Measurements from ENCODE around the gene LAMA3. TPM values are rescaled to one million over a fixed set of nuclear protein-coding genes. Genes with fewer than 3 reads are reported as not detected.

The LAMA3 gene
- total RNA-seq, 1 donor from 2014 or later = 8.4 TPM

- no peaks in the 10 kb centered on the region for H3K9me3 ChIP-seq (ENCODE audit: control insufficient read depth in 3 of 3, low read length in 3 of 3)
- H3K36me3 ChIP-seq (ENCODE audit: control insufficient read depth in 3 of 3, insufficient read depth in 3 of 3, low read length in 3 of 3) = no peaks in the 10 kb centered on the region
- H3K4me1 ChIP-seq (ENCODE audit: control insufficient read depth in 3 of 3, insufficient read depth in 3 of 3, low read length in 3 of 3) = peaks cover 6 to 12% (median 6%) of the 10 kb centered on the region in 3 donors
- no peaks in the 10 kb centered on the region for H3K27me3 ChIP-seq (ENCODE audit: control insufficient read depth in 3 of 3, insufficient read depth in 3 of 3, low read length in 3 of 3)
- H3K4me3 ChIP-seq (ENCODE audit: low read length in 3 of 3) = no peak overlapping the region
- H3K27ac ChIP-seq (ENCODE audit: low read depth, low read length) = no peak overlapping the region
- no peak overlapping the region for H3K9ac ChIP-seq (ENCODE audit: low read depth in 1 of 3, low read length in 3 of 3)
These were observed 288.6 kb downstream of the LAMA3 start for GRCh38 chr18:23977719-23978483.

GRCh38 chr18:23981369-23981980, 292.2 kb downstream of the LAMA3 start:
- Histone ChIP-seq H3K9me3 (ENCODE audit: control insufficient read depth in 3 of 3, low read length in 3 of 3) (no peaks in the 10 kb centered on the region), H3K36me3 (ENCODE audit: control insufficient read depth in 3 of 3, insufficient read depth in 3 of 3, low read length in 3 of 3) (no peaks in the 10 kb centered on the region), H3K9ac (ENCODE audit: low read depth in 1 of 3, low read length in 3 of 3) (no peak overlapping the region), H3K4me3 (ENCODE audit: low read length in 3 of 3) (no peak overlapping the region), H3K27me3 (ENCODE audit: control insufficient read depth in 3 of 3, insufficient read depth in 3 of 3, low read length in 3 of 3) (no peaks in the 10 kb centered on the region), H3K27ac (ENCODE audit: low read depth, low read length) (no peak overlapping the region), H3K4me1 (ENCODE audit: control insufficient read depth in 3 of 3, insufficient read depth in 3 of 3, low read length in 3 of 3) (peaks cover 6 to 12% (median 6%) of the 10 kb centered on the region in 3 donors)

GRCh38 chr18:23982155-23983079, 293.2 kb downstream of the LAMA3 start:
- Histone ChIP-seq H3K9me3 (ENCODE audit: control insufficient read depth in 3 of 3, low read length in 3 of 3) (no peaks in the 10 kb centered on the region), H3K4me3 (ENCODE audit: low read length in 3 of 3) (peak overlapping the region in 2 of 3 donors; percentile 7 to 37), H3K36me3 (ENCODE audit: control insufficient read depth in 3 of 3, insufficient read depth in 3 of 3, low read length in 3 of 3) (no peaks in the 10 kb centered on the region), H3K9ac (ENCODE audit: low read depth in 1 of 3, low read length in 3 of 3) (no peak overlapping the region), H3K27me3 (ENCODE audit: control insufficient read depth in 3 of 3, insufficient read depth in 3 of 3, low read length in 3 of 3) (no peaks in the 10 kb centered on the region), H3K4me1 (ENCODE audit: control insufficient read depth in 3 of 3, insufficient read depth in 3 of 3, low read length in 3 of 3) (peaks cover 6 to 12% (median 6%) of the 10 kb centered on the region in 3 donors), H3K27ac (ENCODE audit: low read depth, low read length) (no peak overlapping the region)

GRCh38 chr18:23983112-23983511, 293.9 kb downstream of the LAMA3 start:
- H3K9me3 ChIP-seq (ENCODE audit: control insufficient read depth in 3 of 3, low read length in 3 of 3) = no peaks in the 10 kb centered on the region
- no peak overlapping the region for H3K9ac ChIP-seq (ENCODE audit: low read depth in 1 of 3, low read length in 3 of 3)
- no peak overlapping the region for H3K4me3 ChIP-seq (ENCODE audit: low read length in 3 of 3)
- no peaks in the 10 kb centered on the region for H3K36me3 ChIP-seq (ENCODE audit: control insufficient read depth in 3 of 3, insufficient read depth in 3 of 3, low read length in 3 of 3)
- no peaks in the 10 kb centered on the region for H3K27me3 ChIP-seq (ENCODE audit: control insufficient read depth in 3 of 3, insufficient read depth in 3 of 3, low read length in 3 of 3)
- no peak overlapping the region for H3K27ac ChIP-seq (ENCODE audit: low read depth, low read length)
- H3K4me1 ChIP-seq (ENCODE audit: control insufficient read depth in 3 of 3, insufficient read depth in 3 of 3, low read length in 3 of 3) = peaks cover 6 to 12% (median 6%) of the 10 kb centered on the region in 3 donors

- no peak overlapping the region for H3K9ac ChIP-seq (ENCODE audit: low read depth in 1 of 3, low read length in 3 of 3)
- H3K27ac ChIP-seq (ENCODE audit: low read depth, low read length) = no peak overlapping the region
- no peaks in the 10 kb centered on the region for H3K9me3 ChIP-seq (ENCODE audit: control insufficient read depth in 3 of 3, low read length in 3 of 3)
- no peaks in the 10 kb centered on the region for H3K27me3 ChIP-seq (ENCODE audit: control insufficient read depth in 3 of 3, insufficient read depth in 3 of 3, low read length in 3 of 3)
- peaks cover 4 to 7% (median 6%) of the 10 kb centered on the region in 3 donors for H3K4me1 ChIP-seq (ENCODE audit: control insufficient read depth in 3 of 3, insufficient read depth in 3 of 3, low read length in 3 of 3)
- H3K36me3 ChIP-seq (ENCODE audit: control insufficient read depth in 3 of 3, insufficient read depth in 3 of 3, low read length in 3 of 3) = no peaks in the 10 kb centered on the region
- no peak overlapping the region for H3K4me3 ChIP-seq (ENCODE audit: low read length in 3 of 3)
These were observed 297.5 kb downstream of the LAMA3 start for GRCh38 chr18:23986600-23987359.

GRCh38 chr18:23990474-23991410, 301.5 kb downstream of the LAMA3 start:
- no peak overlapping the region for H3K9ac ChIP-seq (ENCODE audit: low read depth in 1 of 3, low read length in 3 of 3)
- no peak overlapping the region for H3K4me3 ChIP-seq (ENCODE audit: low read length in 3 of 3)
- no peak overlapping the region for H3K27ac ChIP-seq (ENCODE audit: low read depth, low read length)
- H3K9me3 ChIP-seq (ENCODE audit: control insufficient read depth in 3 of 3, low read length in 3 of 3) = no peaks in the 10 kb centered on the region
- peaks cover 0 to 4% (median 0%) of the 10 kb centered on the region in 3 donors for H3K4me1 ChIP-seq (ENCODE audit: control insufficient read depth in 3 of 3, insufficient read depth in 3 of 3, low read length in 3 of 3)
- no peaks in the 10 kb centered on the region for H3K27me3 ChIP-seq (ENCODE audit: control insufficient read depth in 3 of 3, insufficient read depth in 3 of 3, low read length in 3 of 3)
- no peaks in the 10 kb centered on the region for H3K36me3 ChIP-seq (ENCODE audit: control insufficient read depth in 3 of 3, insufficient read depth in 3 of 3, low read length in 3 of 3)

- no peaks in the 10 kb centered on the region for H3K27me3 ChIP-seq (ENCODE audit: control insufficient read depth in 3 of 3, insufficient read depth in 3 of 3, low read length in 3 of 3)
- H3K36me3 ChIP-seq (ENCODE audit: control insufficient read depth in 3 of 3, insufficient read depth in 3 of 3, low read length in 3 of 3) = no peaks in the 10 kb centered on the region
- no peak overlapping the region for H3K9ac ChIP-seq (ENCODE audit: low read depth in 1 of 3, low read length in 3 of 3)
- H3K4me1 ChIP-seq (ENCODE audit: control insufficient read depth in 3 of 3, insufficient read depth in 3 of 3, low read length in 3 of 3) = peaks cover 0 to 4% (median 0%) of the 10 kb centered on the region in 3 donors
- H3K9me3 ChIP-seq (ENCODE audit: control insufficient read depth in 3 of 3, low read length in 3 of 3) = no peaks in the 10 kb centered on the region
- H3K4me3 ChIP-seq (ENCODE audit: low read length in 3 of 3) = no peak overlapping the region
- no peak overlapping the region for H3K27ac ChIP-seq (ENCODE audit: low read depth, low read length)
These were observed 303.1 kb downstream of the LAMA3 start for GRCh38 chr18:23992089-23992940.

- Histone ChIP-seq H3K27ac (ENCODE audit: low read depth, low read length) (no peak overlapping the region), H3K4me1 (ENCODE audit: control insufficient read depth in 3 of 3, insufficient read depth in 3 of 3, low read length in 3 of 3) (peaks cover 0 to 4% (median 0%) of the 10 kb centered on the region in 3 donors)
These were observed 303.7 kb downstream of the LAMA3 start for GRCh38 chr18:23992941-23993280.

More at GRCh38 chr18:23992941-23993280, 303.7 kb downstream of the LAMA3 start:
- Histone ChIP-seq H3K9me3 (ENCODE audit: control insufficient read depth in 3 of 3, low read length in 3 of 3) (no peaks in the 10 kb centered on the region), H3K4me3 (ENCODE audit: low read length in 3 of 3) (no peak overlapping the region), H3K27me3 (ENCODE audit: control insufficient read depth in 3 of 3, insufficient read depth in 3 of 3, low read length in 3 of 3) (no peaks in the 10 kb centered on the region), H3K36me3 (ENCODE audit: control insufficient read depth in 3 of 3, insufficient read depth in 3 of 3, low read length in 3 of 3) (no peaks in the 10 kb centered on the region), H3K9ac (ENCODE audit: low read depth in 1 of 3, low read length in 3 of 3) (no peak overlapping the region)

Measured in skeletal muscle tissue (tissue), 4 donors.